HCT116 (cell line): ENCODE results near the gene PHLPP2. TPM values are rescaled to one million over a fixed set of nuclear protein-coding genes. Genes with fewer than 3 reads are reported as not detected.

Experiments
- ATAC-seq: fragments of 200-7000 bp; cut with Tn5 transposase; 2 replicates; pipeline ENCODE4 v1.9.1; 2020; ENCODE audit warnings: mild to moderate bottlenecking, moderate library complexity
- BruUV-seq: library from RNA; stranded (reverse); fragments of 400-500 nt; replicated peaks from 2 replicates; lab custom pipeline; 2021; lab: Mats Ljungman, UMichigan
- CTCF ChIA-PET: fragments of 300-600 bp; sonication (Branson Sonifier 250); formaldehyde crosslinking; loops from one replicate; lab custom pipeline; 2021; ENCODE audit warnings: antibody characterized with exemption; lab: Charles Lee
- POLR2A ChIA-PET: fragments of 300-600, 350-600 bp; sonication (Branson Sonifier 250); formaldehyde crosslinking; loops from one replicate; lab custom pipeline; 2021; ENCODE audit warnings: antibody characterized with exemption; lab: Charles Lee
- RAD21 ChIA-PET, 2 experiments: fragments of 300-600 bp; sonication (Branson Sonifier 250); formaldehyde crosslinking; loops; one replicate each; lab custom pipeline; 2023; ENCODE audit warnings: low total read pairs in 2 of 2; ENCODE audit not compliant: uncharacterized antibody in 2 of 2, unreplicated experiment in 2 of 2, low non-redundant PET in 1 of 2; lab: Charles Lee
- DNase-seq: peaks from one replicate; pipeline ENCODE4 v3.0.0-alpha.2; 2010; ENCODE audit warnings: low read depth, low spot score
- H2AFZ ChIP-seq: fragments of 200-600 bp; shearing (Covaris generic), sonication (generic); 2 replicates; pipeline ENCODE4 v1.6.1; 2017; ENCODE audit warnings: low read depth, mixed run types, mixed read lengths, antibody characterized with exemption, low read length; ENCODE audit not compliant: poor library complexity, severe bottlenecking
- H3K27ac ChIP-seq: 2 replicates; pipeline ENCODE4 v1.5.1; 2012; ENCODE audit warnings: low read depth, low read length
- H3K27me3 ChIP-seq: fragments of 200-600 bp; sonication (generic); 2 replicates; pipeline ENCODE4 v1.6.1; 2016; ENCODE audit warnings: mixed run types, low read length, mixed read lengths; ENCODE audit not compliant: insufficient read depth
- H3K36me3 ChIP-seq, 2 experiments: fragments of 200-500 bp in 1 of 2; fragments of 200-600 bp in 1 of 2; sonication (Bioruptor generic) in 1 of 2; sonication (generic) in 1 of 2; 2 replicates each; pipeline versions ENCODE4 v1.5.1 to v1.6.1; 2014 to 2016; ENCODE audit warnings: low read length in 2 of 2, inconsistent platforms in 1 of 2, mixed read lengths in 1 of 2, mixed run types in 1 of 2; ENCODE audit not compliant: insufficient read depth in 2 of 2, control insufficient read depth in 1 of 2
- H3K4me1 ChIP-seq, 2 experiments: fragments of 200-600 bp in 1 of 2; sonication (generic) in 1 of 2; 2 replicates each; pipeline versions ENCODE4 v1.5.1 to v1.6.1; 2012 to 2017; ENCODE audit warnings: low read length in 2 of 2, inconsistent platforms in 1 of 2, mild to moderate bottlenecking in 1 of 2, mixed read lengths in 1 of 2, mixed run types in 1 of 2, moderate library complexity in 1 of 2; ENCODE audit not compliant: insufficient read depth in 2 of 2, control insufficient read depth in 1 of 2
- H3K4me2 ChIP-seq: fragments of 200-600 bp; sonication (generic); 2 replicates; pipeline ENCODE4 v1.6.1; 2017; ENCODE audit warnings: mixed run types, low read length, mixed read lengths
- H3K4me3 ChIP-seq, 2 experiments: fragments of 200-600 bp in 1 of 2; sonication (generic) in 1 of 2; replicated peaks in 1 of 2; 2 replicates each; pipeline ENCODE4 v1.5.1; 2011 to 2016; ENCODE audit warnings: low read length in 2 of 2, control low read depth in 1 of 2, low read depth in 1 of 2, mild to moderate bottlenecking in 1 of 2, mixed read lengths in 1 of 2, mixed run types in 1 of 2
- H3K79me2 ChIP-seq: fragments of 200-600 bp; sonication (generic); 2 replicates; pipeline ENCODE4 v1.6.1; 2017; ENCODE audit warnings: mild to moderate bottlenecking, mixed run types, low read length, moderate library complexity, mixed read lengths; ENCODE audit not compliant: insufficient read depth
- H3K9ac ChIP-seq: fragments of 200-600 bp; sonication (generic); 2 replicates; pipeline ENCODE4 v1.6.1; 2016; ENCODE audit warnings: low read length, mixed read lengths
- H3K9me2 ChIP-seq: fragments of 200-600 bp; sonication (generic), shearing (Covaris generic); 2 replicates; pipeline ENCODE4 v1.6.1; 2017; ENCODE audit warnings: mixed run types, mild to moderate bottlenecking, moderate library complexity; ENCODE audit not compliant: insufficient read depth
- H3K9me3 ChIP-seq, 2 experiments: fragments of 200-500 bp in 1 of 2; fragments of 200-600 bp in 1 of 2; sonication (Bioruptor generic) in 1 of 2; sonication (generic) in 1 of 2; 2 replicates each; pipeline ENCODE4 v1.6.1; 2014 to 2017; ENCODE audit warnings: low read length in 2 of 2, mixed read lengths in 2 of 2, inconsistent platforms in 1 of 2, low read depth in 1 of 2, mild to moderate bottlenecking in 1 of 2, mixed run types in 1 of 2, moderate library complexity in 1 of 2; ENCODE audit not compliant: control insufficient read depth in 1 of 2, insufficient read depth in 1 of 2
- H4K20me1 ChIP-seq: fragments of 200-600 bp; sonication (generic), shearing (Covaris generic); 2 replicates; pipeline ENCODE4 v1.6.1; 2017; ENCODE audit warnings: mixed run types, mild to moderate bottlenecking, moderate library complexity; ENCODE audit not compliant: insufficient read depth
- ELF1 ChIP-seq: IDR thresholded peaks from 2 replicates; pipeline ENCODE4 v1.6.1; 2012; ENCODE audit warnings: low read depth, borderline replicate concordance
- JUND ChIP-seq: IDR thresholded peaks from 2 replicates; pipeline ENCODE4 v1.6.1; 2012
- POLR2A ChIP-seq: IDR thresholded peaks from 2 replicates; pipeline ENCODE4 v1.7.0; 2011; ENCODE audit warnings: borderline replicate concordance; ENCODE audit not compliant: insufficient read depth, insufficient read length; ENCODE audit errors: extremely low read depth
- SIN3A ChIP-seq: IDR thresholded peaks from 2 replicates; pipeline ENCODE4 v1.6.1; 2012; ENCODE audit warnings: low read depth
- SRF ChIP-seq: IDR thresholded peaks from 2 replicates; pipeline ENCODE4 v1.6.1; 2012; ENCODE audit warnings: low read depth
- TCF7L2 ChIP-seq: IDR thresholded peaks from 2 replicates; pipeline ENCODE4 v1.7.0; 2011; ENCODE audit warnings: borderline replicate concordance, inconsistent platforms; ENCODE audit not compliant: insufficient read depth, insufficient read length; ENCODE audit errors: extremely low read depth
- YY1 ChIP-seq: IDR thresholded peaks from 2 replicates; pipeline ENCODE4 v1.6.1; 2011; ENCODE audit warnings: low read length, low read depth, moderate library complexity, mild to moderate bottlenecking; ENCODE audit not compliant: insufficient replicate concordance; ENCODE audit errors: extremely low read depth
- ZBTB33 ChIP-seq: IDR thresholded peaks from 2 replicates; pipeline ENCODE4 v1.6.1; 2011; ENCODE audit warnings: mild to moderate bottlenecking, low read length, moderate library complexity; ENCODE audit not compliant: insufficient replicate concordance; ENCODE audit errors: extremely low read depth
- ZFX ChIP-seq: fragments of 450-650 bp; IDR thresholded peaks from 2 replicates; pipeline ENCODE4 v1.6.1; 2017
- intact Hi-C: fragments of 100-400 bp; cut with micrococcal nuclease; formaldehyde crosslinking; loops from 2 replicates; pipeline ENCODE4 v1.10.0; 2022
- total RNA-seq: library from RNA; stranded (reverse); gene quantifications from one replicate; pipeline ENCODE4 v1.2.1, GENCODE V29; 2021; ENCODE audit not compliant: unreplicated experiment
- TF ChIP-seq, protein P1 (sequence below): IDR thresholded peaks from 2 replicates; pipeline ENCODE4 v1.6.1; 2012; ENCODE audit warnings: low read depth

Gene PHLPP2
- total RNA-seq, 1 experiment from 2014 or later: 9.0 TPM

DNA sequence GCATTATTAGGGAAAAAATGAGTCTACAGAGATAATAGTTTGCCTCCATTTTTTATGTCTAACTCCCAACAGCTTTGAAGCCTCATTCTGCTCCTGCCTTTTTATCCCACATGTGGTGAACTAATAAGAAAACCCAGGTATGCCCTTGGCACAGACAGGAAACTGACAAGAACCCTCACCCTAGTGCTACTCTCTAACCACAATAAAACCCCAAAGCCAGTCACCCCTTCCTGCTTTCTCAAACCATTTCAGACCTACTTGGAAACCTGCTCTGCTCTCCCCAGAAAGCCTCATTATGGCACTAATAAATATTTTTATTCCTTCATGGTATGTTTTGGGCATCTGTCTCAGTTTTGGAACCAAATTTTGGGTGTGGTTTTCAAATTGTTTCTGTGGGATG is 102.4 kb downstream of the PHLPP2 start:
- POLR2A ChIA-PET: no interaction called here
- H4K20me1 ChIP-seq: no peaks in the 10 kb centered on the region
- RAD21 ChIA-PET: no interaction called here
- no peak for DNase-seq
- CTCF ChIA-PET: interaction anchor here (1.4 kb wide), 1 partner anchor 11 kb away, joined by 5 read pairs; no protein-coding TSS in a partner anchor
- no peaks in the 10 kb centered on the region for H3K9me2 ChIP-seq
- H3K9ac ChIP-seq: no peak overlapping the region
- intact Hi-C loops: no loop called here
- no peaks in the 10 kb centered on the region for H3K27me3 ChIP-seq
- no peaks in the 10 kb centered on the region for H3K9me3 ChIP-seq
- H3K4me2 ChIP-seq: no peak overlapping the region
- BruUV-seq: no TSS peak
- no peak overlapping the region for H3K27ac ChIP-seq
- peaks cover 2 to 5% of the 10 kb centered on the region in 2 experiments; a peak in 2 of 4 replicates for H3K4me1 ChIP-seq
- no peak for ATAC-seq
- no peak for TF ChIP-seq POLR2A
- TF ChIP-seq ELF1: no peak
- no peak for TF ChIP-seq ZFX
- no peak for TF ChIP-seq TCF7L2
- TF ChIP-seq, protein P1, sequence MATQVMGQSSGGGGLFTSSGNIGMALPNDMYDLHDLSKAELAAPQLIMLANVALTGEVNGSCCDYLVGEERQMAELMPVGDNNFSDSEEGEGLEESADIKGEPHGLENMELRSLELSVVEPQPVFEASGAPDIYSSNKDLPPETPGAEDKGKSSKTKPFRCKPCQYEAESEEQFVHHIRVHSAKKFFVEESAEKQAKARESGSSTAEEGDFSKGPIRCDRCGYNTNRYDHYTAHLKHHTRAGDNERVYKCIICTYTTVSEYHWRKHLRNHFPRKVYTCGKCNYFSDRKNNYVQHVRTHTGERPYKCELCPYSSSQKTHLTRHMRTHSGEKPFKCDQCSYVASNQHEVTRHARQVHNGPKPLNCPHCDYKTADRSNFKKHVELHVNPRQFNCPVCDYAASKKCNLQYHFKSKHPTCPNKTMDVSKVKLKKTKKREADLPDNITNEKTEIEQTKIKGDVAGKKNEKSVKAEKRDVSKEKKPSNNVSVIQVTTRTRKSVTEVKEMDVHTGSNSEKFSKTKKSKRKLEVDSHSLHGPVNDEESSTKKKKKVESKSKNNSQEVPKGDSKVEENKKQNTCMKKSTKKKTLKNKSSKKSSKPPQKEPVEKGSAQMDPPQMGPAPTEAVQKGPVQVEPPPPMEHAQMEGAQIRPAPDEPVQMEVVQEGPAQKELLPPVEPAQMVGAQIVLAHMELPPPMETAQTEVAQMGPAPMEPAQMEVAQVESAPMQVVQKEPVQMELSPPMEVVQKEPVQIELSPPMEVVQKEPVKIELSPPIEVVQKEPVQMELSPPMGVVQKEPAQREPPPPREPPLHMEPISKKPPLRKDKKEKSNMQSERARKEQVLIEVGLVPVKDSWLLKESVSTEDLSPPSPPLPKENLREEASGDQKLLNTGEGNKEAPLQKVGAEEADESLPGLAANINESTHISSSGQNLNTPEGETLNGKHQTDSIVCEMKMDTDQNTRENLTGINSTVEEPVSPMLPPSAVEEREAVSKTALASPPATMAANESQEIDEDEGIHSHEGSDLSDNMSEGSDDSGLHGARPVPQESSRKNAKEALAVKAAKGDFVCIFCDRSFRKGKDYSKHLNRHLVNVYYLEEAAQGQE: no peak
- TF ChIP-seq SRF: no peak
- TF ChIP-seq YY1: no peak
- TF ChIP-seq ZBTB33: no peak
- no peak for TF ChIP-seq SIN3A
- no peak for TF ChIP-seq JUND
- H3K79me2 ChIP-seq: peaks cover 10% of the 10 kb centered on the region; the same call in 1 of the 2 replicates
- H3K4me3 ChIP-seq: no peak overlapping the region
- no peak overlapping the region for H2AFZ ChIP-seq
- H3K36me3 ChIP-seq: no peaks in the 10 kb centered on the region
